ENCODE measurements around the gene GLB1L3. TPM values are rescaled to one million over a fixed set of nuclear protein-coding genes. Genes with fewer than 3 reads are reported as not detected.

GLB1L3 gene
- total RNA-seq, 1 donor from 2014 or later, result not detected

DNA sequence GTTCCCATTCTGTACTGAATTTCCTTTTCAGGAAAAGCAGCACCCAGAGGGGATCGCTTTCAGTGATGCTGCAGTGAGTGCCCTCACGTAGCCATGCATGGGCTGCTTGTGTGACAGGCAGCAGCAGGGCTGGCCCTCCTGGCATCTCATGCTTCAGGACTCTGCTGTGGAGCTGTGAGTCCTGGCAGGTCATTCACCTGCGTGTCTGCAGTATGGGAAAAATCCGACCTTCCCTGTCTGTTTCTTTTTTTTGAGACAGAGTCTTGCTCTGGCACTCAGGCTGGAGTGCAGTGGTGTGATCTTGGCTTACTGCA lies 69.0 kb downstream of the GLB1L3 start:
- no peaks in the 10 kb centered on the region for H3K36me3 Mint-ChIP-seq

DNA sequence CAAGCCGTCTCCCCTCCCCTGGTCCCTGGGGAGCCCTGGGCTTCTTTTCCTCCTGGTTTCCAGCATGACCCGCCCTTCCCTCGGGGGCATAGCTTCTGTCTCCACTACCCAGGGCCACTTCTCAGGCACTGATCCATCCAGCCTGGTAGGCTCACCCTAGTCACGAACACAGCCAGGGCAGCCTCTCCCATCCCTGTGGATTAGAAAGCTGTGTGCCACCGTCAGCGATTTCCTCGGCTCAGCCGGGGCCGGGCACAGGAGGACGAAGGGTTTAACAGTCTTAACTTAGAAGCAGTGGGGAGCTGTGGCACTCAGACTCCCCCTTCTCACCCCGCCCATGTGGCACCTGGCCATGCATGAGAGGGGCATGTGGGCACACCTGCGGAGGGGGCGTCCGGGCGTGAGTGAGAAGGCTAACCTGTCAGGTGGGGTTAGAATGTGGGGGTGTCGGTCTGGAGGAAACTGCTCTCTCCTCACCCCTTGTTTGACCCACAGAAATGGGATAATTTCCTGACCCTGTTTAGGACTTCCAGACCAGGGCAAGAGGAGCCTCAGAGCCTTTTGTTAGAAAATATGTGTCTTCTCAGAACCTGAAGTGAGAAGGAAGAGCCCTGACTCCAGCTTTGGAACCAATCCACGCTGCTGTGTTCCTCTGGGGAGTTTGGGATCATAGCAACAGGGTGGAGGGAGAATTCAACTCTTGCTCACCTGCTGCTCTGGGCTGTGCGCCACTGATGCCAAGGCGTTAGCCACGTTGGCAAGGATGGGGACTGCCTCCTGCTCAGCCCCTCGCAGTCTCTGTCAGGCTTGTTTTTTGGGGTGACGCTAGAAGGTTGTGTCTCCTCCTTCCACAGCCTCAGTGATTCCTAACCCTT lies 70.2 kb downstream of the GLB1L3 start:
- TF ChIP-seq, protein P1, sequence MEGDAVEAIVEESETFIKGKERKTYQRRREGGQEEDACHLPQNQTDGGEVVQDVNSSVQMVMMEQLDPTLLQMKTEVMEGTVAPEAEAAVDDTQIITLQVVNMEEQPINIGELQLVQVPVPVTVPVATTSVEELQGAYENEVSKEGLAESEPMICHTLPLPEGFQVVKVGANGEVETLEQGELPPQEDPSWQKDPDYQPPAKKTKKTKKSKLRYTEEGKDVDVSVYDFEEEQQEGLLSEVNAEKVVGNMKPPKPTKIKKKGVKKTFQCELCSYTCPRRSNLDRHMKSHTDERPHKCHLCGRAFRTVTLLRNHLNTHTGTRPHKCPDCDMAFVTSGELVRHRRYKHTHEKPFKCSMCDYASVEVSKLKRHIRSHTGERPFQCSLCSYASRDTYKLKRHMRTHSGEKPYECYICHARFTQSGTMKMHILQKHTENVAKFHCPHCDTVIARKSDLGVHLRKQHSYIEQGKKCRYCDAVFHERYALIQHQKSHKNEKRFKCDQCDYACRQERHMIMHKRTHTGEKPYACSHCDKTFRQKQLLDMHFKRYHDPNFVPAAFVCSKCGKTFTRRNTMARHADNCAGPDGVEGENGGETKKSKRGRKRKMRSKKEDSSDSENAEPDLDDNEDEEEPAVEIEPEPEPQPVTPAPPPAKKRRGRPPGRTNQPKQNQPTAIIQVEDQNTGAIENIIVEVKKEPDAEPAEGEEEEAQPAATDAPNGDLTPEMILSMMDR (conservative IDR thresholded peaks at IDR 0.05), result no peak
- DNase-seq (ENCODE audit: extremely low spot score, unreplicated experiment), result no peak
- Mint-ChIP-seq H3K4me1 (ENCODE audit: unreplicated experiment) (no peaks in the 10 kb centered on the region), H3K9me3 (no peaks in the 10 kb centered on the region), H3K4me3 (no peak overlapping the region), H3K27ac (no peak overlapping the region), H3K36me3 (no peaks in the 10 kb centered on the region), H3K27me3 (no peaks in the 10 kb centered on the region)

More for the DNA sequence above, 69.0 kb downstream of the GLB1L3 start:
- TF ChIP-seq, protein P1 (conservative IDR thresholded peaks at IDR 0.05), result no peak
- Mint-ChIP-seq H3K27me3 (no peaks in the 10 kb centered on the region), H3K4me3 (no peak overlapping the region), H3K4me1 (ENCODE audit: unreplicated experiment) (no peaks in the 10 kb centered on the region), H3K9me3 (no peaks in the 10 kb centered on the region), H3K27ac (no peak overlapping the region)
- no peak for DNase-seq (ENCODE audit: extremely low spot score, unreplicated experiment)

DNA sequence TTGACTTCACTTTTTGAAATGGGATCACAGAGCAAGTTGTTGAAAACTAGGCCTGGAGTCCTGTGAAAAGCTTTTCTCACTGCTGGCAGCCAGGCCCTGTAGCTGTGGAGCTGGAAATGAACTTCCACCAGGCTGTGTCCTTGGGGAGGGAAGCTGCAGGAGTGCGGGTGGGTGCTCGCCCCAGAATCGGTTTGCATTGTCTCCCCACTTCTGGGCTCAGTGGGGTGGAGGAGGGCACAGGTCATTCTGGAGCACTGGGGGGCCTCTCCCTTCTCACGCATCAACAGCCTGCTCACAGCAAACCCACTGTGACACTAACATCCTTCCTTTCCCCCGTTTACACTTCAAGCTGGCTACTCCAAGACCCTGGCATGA lies 70.8 kb downstream of the GLB1L3 start:
- no peak for DNase-seq (ENCODE audit: extremely low spot score, unreplicated experiment)
- Mint-ChIP-seq H3K27ac (no peak overlapping the region), H3K9me3 (no peaks in the 10 kb centered on the region), H3K27me3 (no peaks in the 10 kb centered on the region), H3K4me1 (ENCODE audit: unreplicated experiment) (no peaks in the 10 kb centered on the region), H3K4me3 (no peak overlapping the region), H3K36me3 (no peaks in the 10 kb centered on the region)
- TF ChIP-seq, protein P1 (conservative IDR thresholded peaks at IDR 0.05), result no peak

DNA sequence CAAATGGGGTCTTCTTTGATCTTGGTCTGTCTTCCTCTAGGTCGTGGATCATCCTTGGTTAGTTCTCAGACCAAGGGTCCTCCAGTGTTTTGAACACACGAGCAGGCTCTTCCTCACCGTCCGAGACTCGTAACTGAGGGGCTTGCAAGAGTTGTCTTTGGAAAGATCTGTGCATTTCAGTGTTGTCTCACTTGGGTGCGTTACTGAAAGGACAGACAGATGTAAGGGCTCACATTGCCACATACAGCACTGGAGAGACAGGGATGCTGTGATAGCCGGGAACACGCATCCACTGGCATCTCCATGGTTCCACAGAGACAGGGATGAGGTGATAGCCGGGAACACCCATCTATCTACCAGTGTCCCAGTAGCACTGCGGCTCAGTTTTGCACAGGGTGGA lies 71.3 kb downstream of the GLB1L3 start:
- DNase-seq (ENCODE audit: extremely low spot score, unreplicated experiment), result peak; percentile 31
- no peaks in the 10 kb centered on the region for H3K9me3 Mint-ChIP-seq
- H3K27me3 Mint-ChIP-seq, result no peaks in the 10 kb centered on the region
- H3K36me3 Mint-ChIP-seq, result no peaks in the 10 kb centered on the region
- TF ChIP-seq, protein P1 (conservative IDR thresholded peaks at IDR 0.05), result no peak
- H3K4me3 Mint-ChIP-seq, result no peak overlapping the region
- H3K4me1 Mint-ChIP-seq (ENCODE audit: unreplicated experiment), result no peaks in the 10 kb centered on the region
- no peak overlapping the region for H3K27ac Mint-ChIP-seq

DNA sequence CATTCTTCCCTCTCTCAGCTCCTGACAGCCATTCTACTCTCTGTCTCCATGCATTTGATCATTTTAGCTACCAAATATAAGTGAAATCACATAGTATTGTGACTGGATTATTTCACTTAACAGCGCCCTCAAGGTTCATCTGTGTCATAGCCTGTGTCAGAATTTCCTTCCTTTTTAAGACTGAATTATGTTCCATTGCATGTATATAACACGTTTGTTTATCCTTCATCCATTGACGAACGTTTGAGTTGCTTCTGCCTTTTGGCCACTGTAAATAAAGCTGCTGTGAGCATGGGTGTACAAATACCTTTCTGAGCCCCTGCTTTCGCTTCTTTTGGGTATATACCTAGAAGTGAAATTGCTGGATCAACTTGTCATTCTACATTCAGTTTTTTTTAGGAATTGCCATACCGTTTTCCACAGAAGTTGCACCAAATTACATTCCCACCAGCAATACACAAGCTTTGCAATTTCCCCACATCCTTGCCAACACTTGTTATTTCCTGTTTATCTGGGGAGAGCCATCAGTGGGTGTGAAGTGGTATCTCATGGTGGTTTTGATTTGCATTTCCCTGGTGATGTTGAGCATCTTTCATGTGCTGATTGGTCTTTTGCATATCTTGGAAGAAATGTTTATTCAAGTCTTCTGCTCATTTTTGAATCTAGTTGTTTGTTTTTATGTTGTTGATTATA lies 73.1 kb downstream of the GLB1L3 start:
- DNase-seq (ENCODE audit: extremely low spot score, unreplicated experiment), result no peak
- Mint-ChIP-seq H3K9me3 (no peaks in the 10 kb centered on the region), H3K4me3 (no peak overlapping the region), H3K36me3 (peaks cover 4% of the 10 kb centered on the region), H3K27ac (no peak overlapping the region), H3K27me3 (no peaks in the 10 kb centered on the region), H3K4me1 (ENCODE audit: unreplicated experiment) (no peaks in the 10 kb centered on the region)
- TF ChIP-seq, protein P1 (conservative IDR thresholded peaks at IDR 0.05), result no peak

Measured in type B pancreatic cell (in vitro differentiated cells).